HepG2 (cell line): ENCODE data around the gene AAMP. TPM values are rescaled to one million over a fixed set of nuclear protein-coding genes. Genes with fewer than 3 reads are reported as not detected.

Experiments used
- ATAC-seq: fragments of 200-7000 bp; cut with Tn5 transposase; 3 replicates; pipeline ENCODE4 v1.9.1; 2020; ENCODE audit warnings: mild to moderate bottlenecking, moderate library complexity
- BruUV-seq: library from RNA; stranded (reverse); fragments of 400-500 nt; replicated peaks from 2 replicates; lab custom pipeline; 2021; lab: Mats Ljungman, UMichigan
- CTCF ChIA-PET: fragments of 300-600 bp; formaldehyde crosslinking; extraction: SDS; loops from one replicate; lab custom pipeline; 2021; ENCODE audit warnings: low total read pairs, inconsistent platforms, low intra/inter-chr PET ratio; lab: Yijun Ruan, JAX
- POLR2A ChIA-PET: fragments of 350-600 bp; sonication (Branson Sonifier 250); formaldehyde crosslinking; loops from one replicate; lab custom pipeline; 2020; ENCODE audit warnings: antibody characterized with exemption, inconsistent platforms; lab: Yijun Ruan, JAX
- DNase-seq: peaks from one replicate; pipeline ENCODE4 v3.0.0-alpha.2; 2015; ENCODE audit warnings: low spot score
- FAIRE-seq: peaks from 3 replicates; lab custom pipeline; 2011; peaks lifted over from hg19 to GRCh38; lab: Jason Lieb, UNC
- H2AFZ ChIP-seq: one replicate; pipeline ENCODE4 v1.6.1; 2011; ENCODE audit warnings: low read length, inconsistent platforms
- H3K27ac ChIP-seq: fragments of 300-600 bp; 3 replicates; pipeline ENCODE4 v1.8.0; 2011; ENCODE audit warnings: mixed run types, mild to moderate bottlenecking, mixed read lengths, low read length, inconsistent platforms; ENCODE audit not compliant: insufficient read depth; ENCODE audit errors: extremely low read length
- H3K27me3 ChIP-seq, 2 experiments: fragments of 200-600 bp in 1 of 2; 2 replicates in 1 of 2; 3 replicates in 1 of 2; pipeline versions ENCODE4 v1.6.0 to v1.8.0; 2011; ENCODE audit warnings: low read length in 2 of 2, mild to moderate bottlenecking in 2 of 2, moderate library complexity in 2 of 2, inconsistent platforms in 1 of 2; ENCODE audit not compliant: insufficient read depth in 2 of 2, control insufficient read depth in 1 of 2
- H3K36me3 ChIP-seq, 2 experiments: fragments of 200-600 bp in 1 of 2; replicated peaks in 1 of 2; 2 replicates in 1 of 2; 3 replicates in 1 of 2; pipeline versions ENCODE4 v1.5.1 to v1.8.0; 2011; ENCODE audit warnings: low read length in 2 of 2, inconsistent platforms in 1 of 2; ENCODE audit not compliant: insufficient read depth in 2 of 2, control insufficient read depth in 1 of 2
- H3K4me1 ChIP-seq: 2 replicates; pipeline ENCODE4 v1.5.1; 2012; ENCODE audit warnings: low read length, inconsistent platforms; ENCODE audit not compliant: insufficient read depth
- H3K4me2 ChIP-seq: 2 replicates; pipeline ENCODE4 v1.6.0; 2011; ENCODE audit warnings: low read depth, low read length, inconsistent platforms
- H3K4me3 ChIP-seq, 3 experiments: fragments of 200-600 bp in 1 of 3; sonication (generic), shearing (Covaris generic) in 1 of 3; replicated peaks in 1 of 3; 2 replicates each; pipeline ENCODE4 v1.5.1; 2011 to 2016; ENCODE audit warnings: low read length in 3 of 3, inconsistent platforms in 2 of 3, low read depth in 2 of 3, mild to moderate bottlenecking in 2 of 3, control low read depth in 1 of 3, mixed read lengths in 1 of 3; ENCODE audit not compliant: insufficient read depth in 1 of 3
- H3K79me2 ChIP-seq: one replicate; pipeline ENCODE4 v1.6.1; 2011; ENCODE audit warnings: low read length, inconsistent platforms; ENCODE audit not compliant: insufficient read depth
- H3K9ac ChIP-seq: 2 replicates; pipeline ENCODE4 v1.6.0; 2011; ENCODE audit warnings: mild to moderate bottlenecking, low read depth, low read length, inconsistent platforms; ENCODE audit not compliant: insufficient read depth
- H3K9me3 ChIP-seq: 2 replicates; pipeline ENCODE4 v1.5.1; 2012; ENCODE audit warnings: mild to moderate bottlenecking, low read length
- H4K20me1 ChIP-seq: 2 replicates; pipeline ENCODE4 v1.6.0; 2011; ENCODE audit warnings: inconsistent platforms, mild to moderate bottlenecking, low read length, moderate library complexity; ENCODE audit not compliant: insufficient read depth
- AKAP8 ChIP-seq: sonication (generic); formaldehyde crosslinking; IDR thresholded peaks from 2 replicates; pipeline ENCODE4 v1.5.1; 2020; ENCODE audit warnings: mild to moderate bottlenecking, missing genetic modification reagents
- CBX2 ChIP-seq, 2 experiments: fragments of 200-600 bp in 1 of 2; sonication (generic); formaldehyde crosslinking in 1 of 2; IDR thresholded peaks; 2 replicates each; pipeline versions ENCODE4 v1.7.0 to v1.8.1; 2018 to 2022; ENCODE audit warnings: low read depth in 2 of 2, low read length in 1 of 2, mild to moderate bottlenecking in 1 of 2, missing genetic modification reagents in 1 of 2
- RFXAP ChIP-seq: sonication (generic); formaldehyde crosslinking; IDR thresholded peaks from 2 replicates; pipeline ENCODE4 v1.4.0; 2020; ENCODE audit warnings: missing genetic modification reagents, borderline replicate concordance
- SCMH1 ChIP-seq: sonication (generic); formaldehyde crosslinking; IDR thresholded peaks from 2 replicates; pipeline ENCODE4 v1.9.0; 2021; ENCODE audit warnings: missing genetic modification reagents, mild to moderate bottlenecking, borderline replicate concordance
- STAT5B ChIP-seq: sonication (generic); formaldehyde crosslinking; IDR thresholded peaks from 2 replicates; pipeline ENCODE4 v1.4.0; 2020; ENCODE audit warnings: missing genetic modification reagents
- ZMYM2 ChIP-seq: sonication (generic); formaldehyde crosslinking; IDR thresholded peaks from 2 replicates; pipeline ENCODE4 v1.8.0; 2022; ENCODE audit warnings: mild to moderate bottlenecking, missing genetic modification reagents
- WGBS: methylation state at CpG from one replicate; pipeline ENCODE4 v1.1.6; 2017; ENCODE audit warnings: low lambda C conversion rate; 5-methylcytosine and 5-hydroxymethylcytosine counted together
- in situ Hi-C: cut with HindIII; loops from 2 replicates; pipeline ENCODE4 v1.10.0; 2017; ENCODE audit warnings: low pct_unique_long_range_greater_than_20kb; ENCODE audit not compliant: extremely low pct_ligation_motif_present
- intact Hi-C: fragments of 100-400 bp; cut with micrococcal nuclease; formaldehyde crosslinking; loops from one replicate; pipeline ENCODE4 v1.10.0; 2022; ENCODE audit not compliant: unreplicated experiment
- polyA plus RNA-seq, 8 experiments: library from polyadenylated mRNA; depleted of rRNA in 3 of 8; stranded (reverse) in 7 of 8; unstranded in 1 of 8; fragments of >200 nt; fragmentation: Illumina TruSeq in 4 of 8; extraction: Trizol in 4 of 8; gene quantifications; 2 replicates each; pipeline versions ENCODE4 v1.2.1 to v1.2.3, GENCODE V29; 2011 to 2016; ENCODE audit warnings: low read depth in 4 of 8, missing spikeins in 1 of 8, mixed read lengths in 1 of 8; ENCODE audit not compliant: insufficient read depth in 1 of 8
- total RNA-seq, 5 experiments: library from RNA; depleted of rRNA; stranded (reverse); fragments of >200 nt; fragmentation: Illumina TruSeq; extraction: Trizol; gene quantifications; 2 replicates each; pipeline ENCODE4 v1.2.3, GENCODE V29; 2016; ENCODE audit warnings: low read depth in 1 of 5
- TF ChIP-seq, protein P1 (sequence below): sonication (generic); formaldehyde crosslinking; IDR thresholded peaks from 2 replicates; pipeline ENCODE4 v1.5.0; 2020; ENCODE audit warnings: mild to moderate bottlenecking, low read depth, missing genetic modification reagents, borderline replicate concordance
- TF ChIP-seq, protein P2 (sequence below): sonication (generic); formaldehyde crosslinking; IDR thresholded peaks from 2 replicates; pipeline ENCODE4 v1.5.1; 2020; ENCODE audit warnings: missing genetic modification reagents, mild to moderate bottlenecking, borderline replicate concordance

Gene AAMP
- total and polyA plus RNA-seq, 2 of the 13 experiments (the other 11 are each of a cell fraction or from before 2014, with no cell fraction given), result 110 to 186 TPM

DNA sequence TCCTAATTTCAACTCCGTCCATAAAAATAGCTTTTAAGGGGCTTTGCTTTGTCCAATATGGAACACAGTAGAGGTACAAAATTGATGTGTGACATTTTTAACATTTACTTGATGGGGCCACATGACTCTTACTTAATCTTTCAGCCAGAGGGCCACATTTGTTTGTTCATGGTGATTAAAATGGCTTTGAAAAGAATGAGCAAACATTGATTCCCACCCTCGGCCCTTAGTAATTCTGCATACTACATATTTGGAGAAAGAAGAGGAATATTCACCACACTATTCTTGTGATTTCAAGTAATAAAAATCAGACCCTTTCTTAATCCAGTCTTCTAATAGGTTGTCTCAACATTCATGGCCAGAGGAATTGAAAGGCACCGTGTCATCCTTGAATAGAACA is 35.4 kb downstream of the AAMP start (continued):
- TF ChIP-seq, protein P1, sequence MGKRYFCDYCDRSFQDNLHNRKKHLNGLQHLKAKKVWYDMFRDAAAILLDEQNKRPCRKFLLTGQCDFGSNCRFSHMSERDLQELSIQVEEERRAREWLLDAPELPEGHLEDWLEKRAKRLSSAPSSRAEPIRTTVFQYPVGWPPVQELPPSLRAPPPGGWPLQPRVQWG (CRISPR knock-in tag), result no peak
- TF ChIP-seq SCMH1 (CRISPR knock-in tag), result no peak
- TF ChIP-seq CBX2 (IDR thresholded peaks at IDR 0.05; ENCODE audit: low read depth, low read length), result no peak
- TF ChIP-seq CBX2 (CRISPR knock-in tag; IDR thresholded peaks at IDR 0.05; ENCODE audit: low read depth), result no peak
- TF ChIP-seq ZMYM2 (CRISPR knock-in tag), result no peak

DNA sequence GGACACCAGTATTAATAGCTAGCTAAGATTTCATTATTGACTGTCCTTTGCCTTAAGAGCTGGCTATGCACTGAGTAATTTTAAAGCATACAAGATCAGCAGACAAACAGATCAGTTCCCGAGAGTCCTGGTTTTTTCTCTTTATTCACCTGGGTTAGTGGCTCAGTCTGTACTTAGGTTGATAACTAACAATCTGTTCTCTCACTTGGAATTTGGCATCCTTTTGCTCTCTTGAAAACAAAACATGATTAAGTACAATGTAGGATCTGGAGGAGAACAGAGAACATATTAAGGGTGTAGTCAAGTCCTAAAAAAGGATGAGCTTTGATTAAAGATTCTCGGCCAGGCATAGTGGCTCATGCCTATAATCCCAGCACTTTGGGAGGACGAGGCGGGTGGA is 36.4 kb downstream of the AAMP start:
- no TSS peak for BruUV-seq
- Histone ChIP-seq H4K20me1 (no peaks in the 10 kb centered on the region), H3K9me3 (no peaks in the 10 kb centered on the region), H3K4me3 (no peak overlapping the region), H3K27ac (no peak overlapping the region), H3K27me3 (no peaks in the 10 kb centered on the region), H3K79me2 (no peaks in the 10 kb centered on the region), H2AFZ (no peak overlapping the region), H3K9ac (no peak overlapping the region), H3K4me1 (peaks cover 49% of the 10 kb centered on the region), H3K4me2 (no peak overlapping the region), H3K36me3 (peaks cover 37 to 90% of the 10 kb centered on the region in 2 experiments)
- intact Hi-C loops, result no loop called here
- ChIA-PET POLR2A (no interaction called here), CTCF (no interaction called here)
- no peak for TF ChIP-seq STAT5B
- TF ChIP-seq, protein P2, sequence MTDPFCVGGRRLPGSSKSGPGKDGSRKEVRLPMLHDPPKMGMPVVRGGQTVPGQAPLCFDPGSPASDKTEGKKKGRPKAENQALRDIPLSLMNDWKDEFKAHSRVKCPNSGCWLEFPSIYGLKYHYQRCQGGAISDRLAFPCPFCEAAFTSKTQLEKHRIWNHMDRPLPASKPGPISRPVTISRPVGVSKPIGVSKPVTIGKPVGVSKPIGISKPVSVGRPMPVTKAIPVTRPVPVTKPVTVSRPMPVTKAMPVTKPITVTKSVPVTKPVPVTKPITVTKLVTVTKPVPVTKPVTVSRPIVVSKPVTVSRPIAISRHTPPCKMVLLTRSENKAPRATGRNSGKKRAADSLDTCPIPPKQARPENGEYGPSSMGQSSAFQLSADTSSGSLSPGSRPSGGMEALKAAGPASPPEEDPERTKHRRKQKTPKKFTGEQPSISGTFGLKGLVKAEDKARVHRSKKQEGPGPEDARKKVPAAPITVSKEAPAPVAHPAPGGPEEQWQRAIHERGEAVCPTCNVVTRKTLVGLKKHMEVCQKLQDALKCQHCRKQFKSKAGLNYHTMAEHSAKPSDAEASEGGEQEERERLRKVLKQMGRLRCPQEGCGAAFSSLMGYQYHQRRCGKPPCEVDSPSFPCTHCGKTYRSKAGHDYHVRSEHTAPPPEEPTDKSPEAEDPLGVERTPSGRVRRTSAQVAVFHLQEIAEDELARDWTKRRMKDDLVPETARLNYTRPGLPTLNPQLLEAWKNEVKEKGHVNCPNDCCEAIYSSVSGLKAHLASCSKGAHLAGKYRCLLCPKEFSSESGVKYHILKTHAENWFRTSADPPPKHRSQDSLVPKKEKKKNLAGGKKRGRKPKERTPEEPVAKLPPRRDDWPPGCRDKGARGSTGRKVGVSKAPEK (CRISPR knock-in tag), result no peak
- TF ChIP-seq RFXAP, result no peak
- TF ChIP-seq AKAP8, result no peak
- ATAC-seq, result no peak
- no peak for DNase-seq
- in situ Hi-C loops, result no loop called here
- FAIRE-seq, result no peak
- WGBS, result 95% methylated on average over 4 of the region's 4 CpGs
